GM12878 (cell line): Measurements from ENCODE around the gene ZNF189.
"Not testable (repeated sequence)": the region's sequence is repeated elsewhere in the genome, so short reads cannot be mapped to it uniquely, and the experiment has no call there.

ENCODE experiments used
- CREB1 ChIP-seq: IDR thresholded peaks from 2 replicates; pipeline ENCODE4 v1.6.1; 2012; ENCODE audit warnings: low read depth, mild to moderate bottlenecking, inconsistent platforms
- EP300 ChIP-seq, 2 experiments: fragments of 150-350 bp in 1 of 2; IDR thresholded peaks; 2 replicates each; pipeline ENCODE4 v1.6.1; 2011 to 2012; ENCODE audit warnings: low read depth in 2 of 2, low read length in 2 of 2, borderline replicate concordance in 1 of 2, improper control_type of control experiment in 1 of 2, inconsistent platforms in 1 of 2; ENCODE audit not compliant: control insufficient read depth in 1 of 2
- FOS ChIP-seq: IDR thresholded peaks from 3 replicates; pipeline ENCODE4 v1.6.1; 2011; ENCODE audit warnings: borderline replicate concordance; ENCODE audit not compliant: insufficient read length; ENCODE audit errors: extremely low read depth
- MYB ChIP-seq: fragments of 150-350 bp; IDR thresholded peaks from 2 replicates; pipeline ENCODE4 v1.6.1; 2014; ENCODE audit warnings: mild to moderate bottlenecking, low read depth, low read length, borderline replicate concordance
- POLR2A ChIP-seq: IDR thresholded peaks from 2 replicates; pipeline ENCODE4 v1.6.1; 2011; ENCODE audit warnings: low read depth, mild to moderate bottlenecking, low read length
- POLR2AphosphoS5 ChIP-seq: IDR thresholded peaks from 2 replicates; pipeline ENCODE4 v1.6.1; 2011; ENCODE audit warnings: mild to moderate bottlenecking, low read length, inconsistent platforms
- RAD21 ChIP-seq: IDR thresholded peaks from 2 replicates; pipeline ENCODE4 v1.6.1; 2011; ENCODE audit warnings: mild to moderate bottlenecking, low read depth, low read length, moderate library complexity; ENCODE audit not compliant: insufficient read depth
- REST ChIP-seq: IDR thresholded peaks from 2 replicates; pipeline ENCODE4 v1.6.1; 2012; ENCODE audit warnings: mild to moderate bottlenecking, low read depth, low read length
- ZSCAN29 ChIP-seq: fragments of 450-650 bp; IDR thresholded peaks from 2 replicates; pipeline ENCODE4 v1.6.1; 2017; ENCODE audit warnings: mild to moderate bottlenecking, moderate library complexity
- TF ChIP-seq, protein P1 (sequence below), 3 experiments: IDR thresholded peaks in 2 of 3; conservative IDR thresholded peaks in 1 of 3; 2 replicates each; pipeline ENCODE4 v1.5.1; 2011; ENCODE audit warnings: low read depth in 3 of 3, low read length in 3 of 3, mild to moderate bottlenecking in 3 of 3, control low read depth in 2 of 3, moderate library complexity in 2 of 3, inconsistent platforms in 1 of 3, mixed read lengths in 1 of 3; ENCODE audit not compliant: control insufficient read depth in 2 of 3, insufficient read depth in 1 of 3; ENCODE audit errors: extremely low read depth in 1 of 3
- TF ChIP-seq, protein P2 (sequence below): IDR thresholded peaks from 2 replicates; pipeline ENCODE4 v1.6.1; 2012; ENCODE audit warnings: low read depth, low read length, improper control_type of control experiment
- TF ChIP-seq, protein P3 (sequence below): IDR thresholded peaks from 2 replicates; pipeline ENCODE4 v1.6.1; 2012; ENCODE audit warnings: low read length, inconsistent platforms
- TF ChIP-seq, protein P4 (sequence below): IDR thresholded peaks from 2 replicates; pipeline ENCODE4 v1.6.1; 2011; ENCODE audit warnings: borderline replicate concordance, low read depth, mild to moderate bottlenecking, moderate library complexity, low read length; ENCODE audit not compliant: insufficient read depth, poor library complexity, severe bottlenecking

GRCh38 chr9:101384873-101385536 lies 13.6 kb upstream of the ZNF189 start, which contains the start of gene BAAT:
- TF ChIP-seq, protein P1, sequence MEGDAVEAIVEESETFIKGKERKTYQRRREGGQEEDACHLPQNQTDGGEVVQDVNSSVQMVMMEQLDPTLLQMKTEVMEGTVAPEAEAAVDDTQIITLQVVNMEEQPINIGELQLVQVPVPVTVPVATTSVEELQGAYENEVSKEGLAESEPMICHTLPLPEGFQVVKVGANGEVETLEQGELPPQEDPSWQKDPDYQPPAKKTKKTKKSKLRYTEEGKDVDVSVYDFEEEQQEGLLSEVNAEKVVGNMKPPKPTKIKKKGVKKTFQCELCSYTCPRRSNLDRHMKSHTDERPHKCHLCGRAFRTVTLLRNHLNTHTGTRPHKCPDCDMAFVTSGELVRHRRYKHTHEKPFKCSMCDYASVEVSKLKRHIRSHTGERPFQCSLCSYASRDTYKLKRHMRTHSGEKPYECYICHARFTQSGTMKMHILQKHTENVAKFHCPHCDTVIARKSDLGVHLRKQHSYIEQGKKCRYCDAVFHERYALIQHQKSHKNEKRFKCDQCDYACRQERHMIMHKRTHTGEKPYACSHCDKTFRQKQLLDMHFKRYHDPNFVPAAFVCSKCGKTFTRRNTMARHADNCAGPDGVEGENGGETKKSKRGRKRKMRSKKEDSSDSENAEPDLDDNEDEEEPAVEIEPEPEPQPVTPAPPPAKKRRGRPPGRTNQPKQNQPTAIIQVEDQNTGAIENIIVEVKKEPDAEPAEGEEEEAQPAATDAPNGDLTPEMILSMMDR (IDR thresholded peaks at IDR 0.05 in 2 of 3, conservative IDR thresholded peaks at IDR 0.05 in 1 of 3; ENCODE audit: control insufficient read depth in 2 of 3, extremely low read depth in 1 of 3, insufficient read depth in 1 of 3, low read depth in 3 of 3, low read length in 3 of 3) = not testable (repeated sequence)
- not testable (repeated sequence) for TF ChIP-seq EP300 (IDR thresholded peaks at IDR 0.05; ENCODE audit: borderline replicate concordance in 1 of 2, control insufficient read depth in 1 of 2, low read depth in 2 of 2, low read length in 2 of 2); MYB; POLR2AphosphoS5; POLR2A; REST; RAD21; ZSCAN29; CREB1; FOS
- TF ChIP-seq, protein P2, sequence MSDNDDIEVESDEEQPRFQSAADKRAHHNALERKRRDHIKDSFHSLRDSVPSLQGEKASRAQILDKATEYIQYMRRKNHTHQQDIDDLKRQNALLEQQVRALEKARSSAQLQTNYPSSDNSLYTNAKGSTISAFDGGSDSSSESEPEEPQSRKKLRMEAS = not testable (repeated sequence)
- TF ChIP-seq, protein P3, sequence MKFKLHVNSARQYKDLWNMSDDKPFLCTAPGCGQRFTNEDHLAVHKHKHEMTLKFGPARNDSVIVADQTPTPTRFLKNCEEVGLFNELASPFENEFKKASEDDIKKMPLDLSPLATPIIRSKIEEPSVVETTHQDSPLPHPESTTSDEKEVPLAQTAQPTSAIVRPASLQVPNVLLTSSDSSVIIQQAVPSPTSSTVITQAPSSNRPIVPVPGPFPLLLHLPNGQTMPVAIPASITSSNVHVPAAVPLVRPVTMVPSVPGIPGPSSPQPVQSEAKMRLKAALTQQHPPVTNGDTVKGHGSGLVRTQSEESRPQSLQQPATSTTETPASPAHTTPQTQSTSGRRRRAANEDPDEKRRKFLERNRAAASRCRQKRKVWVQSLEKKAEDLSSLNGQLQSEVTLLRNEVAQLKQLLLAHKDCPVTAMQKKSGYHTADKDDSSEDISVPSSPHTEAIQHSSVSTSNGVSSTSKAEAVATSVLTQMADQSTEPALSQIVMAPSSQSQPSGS = not testable (repeated sequence)
- TF ChIP-seq, protein P4, sequence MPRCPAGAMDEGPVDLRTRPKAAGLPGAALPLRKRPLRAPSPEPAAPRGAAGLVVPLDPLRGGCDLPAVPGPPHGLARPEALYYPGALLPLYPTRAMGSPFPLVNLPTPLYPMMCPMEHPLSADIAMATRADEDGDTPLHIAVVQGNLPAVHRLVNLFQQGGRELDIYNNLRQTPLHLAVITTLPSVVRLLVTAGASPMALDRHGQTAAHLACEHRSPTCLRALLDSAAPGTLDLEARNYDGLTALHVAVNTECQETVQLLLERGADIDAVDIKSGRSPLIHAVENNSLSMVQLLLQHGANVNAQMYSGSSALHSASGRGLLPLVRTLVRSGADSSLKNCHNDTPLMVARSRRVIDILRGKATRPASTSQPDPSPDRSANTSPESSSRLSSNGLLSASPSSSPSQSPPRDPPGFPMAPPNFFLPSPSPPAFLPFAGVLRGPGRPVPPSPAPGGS = not testable (repeated sequence)
